Hepatic stellate cell (primary cell): ENCODE measurements around the gene C1orf35.

ENCODE experiments used
- DNase-seq: peaks from one replicate; pipeline ENCODE4 v3.0.0; 2011; ENCODE audit warnings: low spot score

C1orf35 gene

DNA sequence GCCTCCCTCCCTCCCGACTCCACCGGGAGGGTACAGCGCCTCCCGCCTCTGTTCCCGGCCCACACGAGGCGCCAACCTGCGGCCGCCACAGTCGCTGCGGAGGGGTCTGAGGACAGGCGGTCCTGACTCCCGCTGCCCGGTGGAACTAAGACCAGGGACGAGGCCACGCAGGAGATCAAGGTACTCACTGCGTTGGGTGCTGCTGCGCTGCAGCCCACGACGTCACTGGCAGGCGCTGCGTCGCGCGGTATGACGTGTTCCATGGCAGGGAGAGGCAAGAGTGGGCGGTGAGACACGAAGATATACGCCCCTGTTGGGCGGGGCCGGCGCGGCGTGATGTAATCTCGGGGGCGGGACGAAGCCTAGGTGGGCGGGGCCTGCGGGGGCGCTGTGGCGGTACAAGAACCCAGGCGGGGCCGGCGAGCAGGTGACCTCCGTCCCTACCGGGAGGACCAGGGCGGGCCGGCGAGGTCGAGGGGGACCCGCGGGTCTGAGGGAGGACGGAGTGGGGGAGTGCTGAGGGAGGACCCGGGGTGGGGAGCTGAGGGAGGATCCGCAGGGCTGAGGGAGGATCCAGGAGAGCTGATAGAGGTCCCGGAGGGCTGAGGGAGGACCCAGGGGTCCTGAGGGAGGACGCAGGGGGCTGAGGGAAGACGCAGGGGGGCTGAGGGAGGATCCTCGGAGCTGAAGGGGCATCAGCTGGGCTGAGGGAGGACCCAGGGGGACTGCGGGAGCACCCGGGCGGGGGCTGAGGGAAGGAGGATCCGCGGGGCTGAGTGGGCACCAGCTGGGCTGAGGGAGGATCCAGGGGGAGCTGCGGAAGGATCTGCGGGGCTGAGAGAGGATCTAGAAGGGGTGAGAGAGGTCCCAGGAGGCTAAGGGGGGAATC is 6.2 kb upstream of the C1orf35 start, which contains the start of gene MRPL55:
MRPL55 (minus strand) TSS at position 227 of the 889 bp plus-strand sequence. CDS start 1,039 bp downstream, outside the sequence.
- DNase-seq, result peak; percentile 96

GRCh38 chr1:228108742-228109072 is 5.6 kb upstream of the C1orf35 start:
- no peak for DNase-seq

- DNase-seq, result no peak
Measured at GRCh38 chr1:228108055-228108690, 5.0 kb upstream of the C1orf35 start.

DNA sequence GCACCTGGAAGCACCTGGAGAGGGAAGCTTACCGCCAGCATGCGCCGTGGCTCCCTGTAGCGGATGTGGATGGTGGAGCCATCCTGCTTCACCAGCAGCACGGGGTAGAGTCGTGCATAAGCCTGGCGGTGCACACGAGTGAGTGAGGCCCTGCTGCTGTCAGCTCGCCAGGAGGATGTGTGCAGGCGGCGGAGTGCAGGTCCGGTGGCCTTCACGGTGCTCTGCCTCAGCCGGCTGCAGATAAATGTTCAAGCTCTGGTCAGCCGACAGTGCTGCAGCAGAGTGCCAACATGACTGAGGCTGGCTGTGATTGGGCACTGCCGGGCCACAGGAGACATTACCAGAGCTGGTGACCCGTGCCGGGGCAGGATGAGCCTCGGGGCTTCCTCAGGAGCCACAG is 4.5 kb upstream of the C1orf35 start:
- DNase-seq, result no peak

GRCh38 chr1:228106800-228107054 is 3.6 kb upstream of the C1orf35 start:
- no peak for DNase-seq

DNA sequence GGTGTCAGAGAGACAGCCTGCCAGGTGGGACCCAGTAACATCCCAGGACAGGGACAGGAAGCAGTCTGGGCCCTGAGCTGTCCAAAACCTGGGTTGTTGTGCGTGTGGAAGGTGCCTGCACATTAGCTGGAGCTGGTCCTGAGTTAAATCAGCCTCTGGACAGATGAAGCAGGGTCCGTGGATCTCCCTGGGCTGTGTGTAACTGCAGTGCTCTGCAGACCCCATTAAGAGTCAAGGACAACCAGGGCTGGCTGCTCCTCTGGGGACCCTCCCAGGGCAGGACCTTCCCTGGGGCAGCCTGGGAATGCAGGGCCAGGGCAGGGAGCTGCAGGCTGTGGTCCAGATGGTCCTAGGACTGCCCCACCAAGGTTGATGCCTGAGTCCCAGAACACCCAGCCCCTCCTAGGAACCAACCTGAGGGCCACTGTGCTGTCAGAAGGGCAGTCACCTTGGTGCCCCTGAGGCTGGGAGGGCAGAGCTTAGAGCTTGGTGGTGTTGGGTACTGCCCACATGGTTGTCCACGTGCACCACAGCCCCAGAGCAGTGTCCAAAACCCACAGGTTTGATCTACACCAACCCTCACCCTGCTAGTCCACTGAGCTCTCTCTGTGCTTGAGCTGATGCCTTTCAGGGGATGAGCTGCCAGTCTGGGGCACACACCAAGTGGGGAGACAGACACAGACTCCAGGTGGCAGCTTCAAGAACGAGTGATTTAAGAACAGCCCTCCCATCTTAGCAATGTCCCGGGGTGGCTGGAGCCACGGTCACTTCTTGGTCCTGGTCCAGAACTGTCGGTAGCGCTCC is 3.1 kb upstream of the C1orf35 start:
- no peak for DNase-seq

GRCh38 chr1:228105270-228105995 is 2.3 kb upstream of the C1orf35 start:
- no peak for DNase-seq

- DNase-seq, result no peak
Measured at GRCh38 chr1:228104526-228105269, 1.6 kb upstream of the C1orf35 start.

GRCh38 chr1:228101994-228102790 is 933 bp downstream of the C1orf35 start:
- DNase-seq, result peak; percentile 66

GRCh38 chr1:228101614-228101993 is 1.5 kb downstream of the C1orf35 start:
- no peak for DNase-seq

GRCh38 chr1:228100822-228101613 is 2.1 kb downstream of the C1orf35 start:
- peak; percentile 11 for DNase-seq

- peak; percentile 0 for DNase-seq
Measured at GRCh38 chr1:228099331-228099732, 3.8 kb downstream of the C1orf35 start.

- DNase-seq, result peak; percentile 3
Measured at GRCh38 chr1:228098323-228098931, 4.7 kb downstream of the C1orf35 start.

DNA sequence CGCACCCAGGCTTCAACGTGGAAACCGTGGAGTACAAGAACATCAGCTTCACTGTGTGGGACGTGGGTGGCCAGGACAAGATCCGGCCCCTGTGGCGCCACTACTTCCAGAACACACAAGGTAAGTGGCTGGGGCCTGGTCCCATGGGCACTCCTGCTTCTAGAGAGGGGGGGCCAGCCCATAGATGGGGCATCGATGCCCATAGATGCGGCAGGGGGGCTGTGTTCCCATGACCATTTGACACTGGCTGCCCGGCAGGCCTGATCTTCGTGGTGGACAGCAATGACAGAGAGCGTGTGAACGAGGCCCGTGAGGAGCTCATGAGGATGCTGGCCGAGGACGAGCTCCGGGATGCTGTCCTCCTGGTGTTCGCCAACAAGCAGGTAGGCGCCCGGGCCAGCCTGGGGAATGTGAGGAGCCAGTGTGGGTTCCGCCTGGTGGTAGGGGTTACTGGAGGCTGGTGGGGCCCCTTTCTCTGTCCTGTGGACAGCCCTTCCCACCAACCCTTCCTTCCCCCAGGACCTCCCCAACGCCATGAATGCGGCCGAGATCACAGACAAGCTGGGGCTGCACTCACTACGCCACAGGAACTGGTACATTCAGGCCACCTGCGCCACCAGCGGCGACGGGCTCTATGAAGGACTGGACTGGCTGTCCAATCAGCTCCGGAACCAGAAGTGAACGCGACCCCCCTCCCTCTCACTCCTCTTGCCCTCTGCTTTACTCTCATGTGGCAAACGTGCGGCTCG is 5.6 kb downstream of the C1orf35 start:
- peak; percentile 1 for DNase-seq

- DNase-seq, result no peak
Measured at GRCh38 chr1:228096416-228097332, 6.5 kb downstream of the C1orf35 start.

- DNase-seq, result no peak
Measured at GRCh38 chr1:228095938-228096337, 7.2 kb downstream of the C1orf35 start.

GRCh38 chr1:228095161-228095560 is 8.0 kb downstream of the C1orf35 start:
- no peak for DNase-seq
